ENCODE measurements around the gene PPP4R3B. TPM values are rescaled to one million over a fixed set of nuclear protein-coding genes. Genes with fewer than 3 reads are reported as not detected.
A peak's percentile ranks its signal among the peaks of the same experiment; 100 is the strongest.

PPP4R3B gene
- total and polyA plus RNA-seq, 2 of the 13 experiments (the other 11 are each of a cell fraction or from before 2014, with no cell fraction given), result 24.2 to 53.0 TPM

DNA sequence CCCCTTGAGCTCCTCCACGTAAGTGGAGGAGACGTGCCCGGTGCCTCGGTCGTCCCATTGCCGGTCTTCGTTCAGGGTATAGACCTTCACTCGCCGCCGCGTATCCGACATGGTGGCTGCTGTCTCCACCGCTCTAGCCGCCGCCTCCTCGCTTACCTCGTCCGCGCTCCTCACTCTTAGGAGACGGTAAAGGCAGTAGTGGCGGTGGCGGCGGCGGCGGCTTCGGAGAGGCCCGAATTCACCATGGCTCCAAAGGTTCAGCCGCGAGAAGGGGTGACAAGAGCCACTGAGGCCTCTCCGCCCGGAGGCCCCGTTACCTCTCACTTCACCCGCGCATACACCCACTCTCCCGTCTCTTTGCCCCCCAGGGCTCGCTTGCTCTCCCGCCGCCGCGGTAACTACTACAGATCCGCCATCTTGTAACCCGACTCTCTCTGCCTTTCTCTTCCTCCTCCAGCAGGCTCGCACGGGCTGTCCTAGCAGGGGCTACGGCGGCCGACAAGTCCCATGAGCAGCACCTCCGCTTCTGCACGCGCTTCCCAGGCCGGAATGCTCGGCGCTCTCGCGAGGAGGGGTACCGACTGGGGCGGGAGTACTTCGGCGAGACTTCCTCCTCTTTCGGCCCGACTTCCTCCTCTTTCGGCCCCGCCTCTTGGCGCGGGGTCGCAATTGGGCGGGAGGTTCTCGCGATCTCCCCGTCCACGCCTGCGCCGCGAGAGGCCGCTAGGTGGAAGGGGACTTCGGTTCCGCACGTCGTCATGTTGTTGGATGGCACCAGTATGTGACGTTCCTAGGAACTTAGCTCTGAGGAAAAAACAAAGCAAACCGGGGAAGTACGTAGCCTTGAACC is at the start of gene PPP4R3B (continued):
- TF ChIP-seq RXRA (CRISPR knock-in tag; IDR thresholded peaks at IDR 0.05) (peak; percentile 94), ELF1 (CRISPR knock-in tag; IDR thresholded peaks at IDR 0.05) (peak; percentile 99), KLF12 (CRISPR knock-in tag; IDR thresholded peaks at IDR 0.05; ENCODE audit: borderline replicate concordance) (peak; percentile 37; the same call in 1 of the 2 replicates), SOX13 (IDR thresholded peaks at IDR 0.05) (no peak), SOX13 (CRISPR knock-in tag; conservative IDR thresholded peaks at IDR 0.05 in 1 of 2, IDR thresholded peaks at IDR 0.05 in 1 of 2) (peak in 1 of 2 experiments; percentile 76; a peak in 1 of 4 replicates), ZNF496 (CRISPR knock-in tag; IDR thresholded peaks at IDR 0.05; ENCODE audit: insufficient replicate concordance) (no peak), ZNF350 (CRISPR knock-in tag; IDR thresholded peaks at IDR 0.05; ENCODE audit: borderline replicate concordance, low read depth) (peak; percentile 99), ZNF652 (CRISPR knock-in tag; IDR thresholded peaks at IDR 0.05; ENCODE audit: borderline replicate concordance, low read depth) (no peak; the same call in 1 of the 2 replicates), ZNF605 (CRISPR knock-in tag; IDR thresholded peaks at IDR 0.05) (peak; percentile 93), U2AF1 (optimal IDR thresholded peaks at IDR 0.05; ENCODE audit: low read depth, low read length) (peak; percentile 15), HHEX (CRISPR knock-in tag; IDR thresholded peaks at IDR 0.05) (no peak), NCOA5 (CRISPR knock-in tag; IDR thresholded peaks at IDR 0.05) (no peak), ZC3H13 (CRISPR knock-in tag; IDR thresholded peaks at IDR 0.05) (peak; percentile 97), NFE2L1 (CRISPR knock-in tag; IDR thresholded peaks at IDR 0.05; ENCODE audit: borderline replicate concordance) (0 out of 2 replicates have a peak, but pooled peaks have one; percentile 57), ZNF510 (CRISPR knock-in tag; IDR thresholded peaks at IDR 0.05; ENCODE audit: low read depth) (no peak; the same call in 1 of the 2 replicates)
- TF ChIP-seq, protein P1, sequence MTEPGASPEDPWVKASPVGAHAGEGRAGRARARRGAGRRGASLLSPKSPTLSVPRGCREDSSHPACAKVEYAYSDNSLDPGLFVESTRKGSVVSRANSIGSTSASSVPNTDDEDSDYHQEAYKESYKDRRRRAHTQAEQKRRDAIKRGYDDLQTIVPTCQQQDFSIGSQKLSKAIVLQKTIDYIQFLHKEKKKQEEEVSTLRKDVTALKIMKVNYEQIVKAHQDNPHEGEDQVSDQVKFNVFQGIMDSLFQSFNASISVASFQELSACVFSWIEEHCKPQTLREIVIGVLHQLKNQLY (CRISPR knock-in tag; IDR thresholded peaks at IDR 0.05), result peak; percentile 88
- TF ChIP-seq, protein P2, sequence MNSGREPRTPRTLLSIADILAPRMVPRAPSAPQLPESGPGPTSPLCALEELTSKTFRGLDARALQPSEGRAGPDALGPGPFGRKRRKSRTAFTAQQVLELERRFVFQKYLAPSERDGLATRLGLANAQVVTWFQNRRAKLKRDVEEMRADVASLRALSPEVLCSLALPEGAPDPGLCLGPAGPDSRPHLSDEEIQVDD (CRISPR knock-in tag; IDR thresholded peaks at IDR 0.05; ENCODE audit: borderline replicate concordance), result no peak
- TF ChIP-seq, protein P3, sequence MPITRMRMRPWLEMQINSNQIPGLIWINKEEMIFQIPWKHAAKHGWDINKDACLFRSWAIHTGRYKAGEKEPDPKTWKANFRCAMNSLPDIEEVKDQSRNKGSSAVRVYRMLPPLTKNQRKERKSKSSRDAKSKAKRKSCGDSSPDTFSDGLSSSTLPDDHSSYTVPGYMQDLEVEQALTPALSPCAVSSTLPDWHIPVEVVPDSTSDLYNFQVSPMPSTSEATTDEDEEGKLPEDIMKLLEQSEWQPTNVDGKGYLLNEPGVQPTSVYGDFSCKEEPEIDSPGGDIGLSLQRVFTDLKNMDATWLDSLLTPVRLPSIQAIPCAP (CRISPR knock-in tag; IDR thresholded peaks at IDR 0.05; ENCODE audit: low read depth), result no peak
- TF ChIP-seq, protein P4, sequence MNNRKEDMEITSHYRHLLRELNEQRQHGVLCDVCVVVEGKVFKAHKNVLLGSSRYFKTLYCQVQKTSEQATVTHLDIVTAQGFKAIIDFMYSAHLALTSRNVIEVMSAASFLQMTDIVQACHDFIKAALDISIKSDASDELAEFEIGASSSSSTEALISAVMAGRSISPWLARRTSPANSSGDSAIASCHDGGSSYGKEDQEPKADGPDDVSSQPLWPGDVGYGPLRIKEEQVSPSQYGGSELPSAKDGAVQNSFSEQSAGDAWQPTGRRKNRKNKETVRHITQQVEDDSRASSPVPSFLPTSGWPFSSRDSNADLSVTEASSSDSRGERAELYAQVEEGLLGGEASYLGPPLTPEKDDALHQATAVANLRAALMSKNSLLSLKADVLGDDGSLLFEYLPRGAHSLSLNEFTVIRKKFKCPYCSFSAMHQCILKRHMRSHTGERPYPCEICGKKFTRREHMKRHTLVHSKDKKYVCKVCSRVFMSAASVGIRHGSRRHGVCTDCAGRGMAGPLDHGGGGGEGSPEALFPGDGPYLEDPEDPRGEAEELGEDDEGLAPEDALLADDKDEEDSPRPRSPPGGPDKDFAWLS (CRISPR knock-in tag; IDR thresholded peaks at IDR 0.05; ENCODE audit: borderline replicate concordance), result no peak
- TF ChIP-seq, protein P5, sequence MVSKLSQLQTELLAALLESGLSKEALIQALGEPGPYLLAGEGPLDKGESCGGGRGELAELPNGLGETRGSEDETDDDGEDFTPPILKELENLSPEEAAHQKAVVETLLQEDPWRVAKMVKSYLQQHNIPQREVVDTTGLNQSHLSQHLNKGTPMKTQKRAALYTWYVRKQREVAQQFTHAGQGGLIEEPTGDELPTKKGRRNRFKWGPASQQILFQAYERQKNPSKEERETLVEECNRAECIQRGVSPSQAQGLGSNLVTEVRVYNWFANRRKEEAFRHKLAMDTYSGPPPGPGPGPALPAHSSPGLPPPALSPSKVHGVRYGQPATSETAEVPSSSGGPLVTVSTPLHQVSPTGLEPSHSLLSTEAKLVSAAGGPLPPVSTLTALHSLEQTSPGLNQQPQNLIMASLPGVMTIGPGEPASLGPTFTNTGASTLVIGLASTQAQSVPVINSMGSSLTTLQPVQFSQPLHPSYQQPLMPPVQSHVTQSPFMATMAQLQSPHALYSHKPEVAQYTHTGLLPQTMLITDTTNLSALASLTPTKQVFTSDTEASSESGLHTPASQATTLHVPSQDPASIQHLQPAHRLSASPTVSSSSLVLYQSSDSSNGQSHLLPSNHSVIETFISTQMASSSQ (IDR thresholded peaks at IDR 0.05; ENCODE audit: low read depth), result peak; percentile 72; the same call in 1 of the 2 replicates
- TF ChIP-seq, protein P5 (CRISPR knock-in tag; IDR thresholded peaks at IDR 0.05; ENCODE audit: borderline replicate concordance), result peak; percentile 92
